COLO668 (cell line): ENCODE measurements around the gene HIKESHI.
"Not testable (repeated sequence)": the region's sequence is repeated elsewhere in the genome, so short reads cannot be mapped to it uniquely, and the experiment has no call there.

ENCODE experiments used
- DNase-seq: peaks from one replicate; lab custom pipeline; 2025; ENCODE audit not compliant: unreplicated experiment; lab: John Stamatoyannopoulos, UW

The HIKESHI gene

DNA sequence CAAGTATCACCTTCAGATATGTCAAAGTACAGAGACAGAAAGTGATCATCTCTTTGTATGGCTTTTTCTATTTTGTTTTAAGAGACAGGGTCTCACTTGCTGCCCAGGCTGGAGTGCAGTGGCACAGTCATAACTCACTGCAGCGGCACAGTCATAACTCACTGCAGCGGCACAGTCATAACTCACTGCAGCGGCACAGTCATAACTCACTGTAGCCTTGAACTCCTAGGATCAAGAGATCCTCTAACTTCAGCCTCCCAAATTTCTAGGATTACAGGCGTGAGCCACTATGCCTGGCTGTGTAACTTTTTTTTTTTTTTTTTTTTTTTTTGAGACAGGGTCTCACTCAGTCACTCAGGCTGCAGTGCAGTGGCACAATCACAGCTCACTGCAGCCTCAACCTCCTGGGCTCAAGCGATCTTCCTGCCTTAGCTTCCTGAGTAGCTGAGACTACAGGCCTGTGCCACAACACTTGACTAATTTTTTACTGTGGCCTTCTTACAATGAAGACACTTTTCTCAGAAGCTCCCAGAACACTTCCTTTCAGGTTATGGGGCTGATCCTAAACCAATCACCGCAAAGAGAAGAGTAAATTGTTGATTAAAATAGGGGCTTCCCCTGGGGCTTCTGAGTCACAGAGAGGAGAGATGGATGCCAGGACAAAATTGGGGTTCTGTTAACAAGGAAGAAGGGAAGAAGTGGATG, 9.0 kb upstream of the HIKESHI start:
- no peak for DNase-seq

DNA sequence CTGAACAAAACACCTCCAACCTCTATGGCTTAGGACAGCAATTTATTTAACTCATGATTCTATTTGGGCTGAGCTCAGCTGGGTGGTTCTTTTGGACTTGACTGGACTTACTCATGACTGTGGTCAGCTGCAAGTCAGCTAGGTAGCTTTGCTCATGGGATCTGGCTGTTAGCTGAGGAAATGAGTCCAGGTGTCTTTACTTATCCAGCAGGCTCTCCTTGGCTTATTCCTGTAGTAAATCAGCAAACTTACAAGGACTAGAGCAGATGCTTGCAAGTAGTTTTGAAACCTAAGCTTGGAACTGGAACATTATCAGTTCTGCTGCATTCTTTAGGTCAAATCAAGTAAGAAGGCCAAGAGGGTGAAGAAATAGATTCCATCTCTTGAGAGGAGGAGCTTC, 8.0 kb upstream of the HIKESHI start:
- no peak for DNase-seq

DNA sequence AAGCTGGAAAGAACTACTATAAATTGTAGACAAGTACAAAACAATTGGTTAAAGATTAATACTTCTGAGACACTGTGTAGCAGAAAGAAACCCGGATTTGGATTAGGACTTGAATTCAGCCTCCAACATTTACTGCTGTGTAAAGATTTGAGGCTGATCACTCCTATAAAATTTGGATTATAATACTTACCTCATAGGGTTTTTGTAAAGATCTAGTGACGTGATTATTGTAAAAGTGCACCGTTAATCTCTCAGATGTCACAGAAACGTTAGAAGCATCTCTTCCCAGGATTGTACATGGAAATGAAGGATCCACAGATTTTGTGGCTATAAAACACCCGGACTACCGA, 323 bp upstream of the HIKESHI start:
- DNase-seq: no peak

DNA sequence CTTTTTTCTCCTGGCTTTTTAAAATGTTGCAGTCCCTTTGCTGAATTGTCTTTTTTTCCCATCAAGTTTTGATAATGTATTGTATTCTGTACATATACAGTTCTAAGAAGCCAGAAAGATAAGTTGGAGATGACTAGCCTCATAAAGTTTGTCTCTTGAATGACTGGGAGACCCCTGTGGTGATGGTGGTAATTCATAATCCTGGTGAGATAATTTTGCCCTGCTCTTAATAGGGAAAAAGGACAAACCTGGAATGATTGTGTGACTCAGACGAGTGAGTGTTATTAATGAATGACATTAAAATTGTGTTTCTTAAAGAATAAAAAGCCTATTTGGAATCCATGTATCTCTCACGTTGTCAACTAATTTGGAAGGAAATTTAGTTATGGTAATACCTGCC, 1.2 kb downstream of the HIKESHI start:
- no peak for DNase-seq

DNA sequence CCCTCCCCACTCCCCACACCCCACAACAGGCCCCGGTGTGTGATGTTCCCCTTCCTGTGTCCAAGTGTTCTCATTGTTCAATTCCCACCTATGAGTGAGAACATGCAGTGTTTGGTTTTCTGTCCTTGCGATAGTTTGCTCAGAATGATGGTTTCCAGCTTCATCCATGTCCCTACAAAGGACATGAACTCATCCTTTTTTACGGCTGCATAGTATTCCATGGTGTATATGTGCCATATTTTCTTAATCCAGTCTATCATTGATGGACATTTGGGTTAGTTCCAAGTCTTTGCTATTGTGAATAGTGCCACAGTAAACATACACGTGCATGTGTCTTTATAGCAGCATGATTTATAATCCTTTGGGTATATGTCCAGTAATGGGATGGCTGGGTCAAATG, 6.7 kb downstream of the HIKESHI start:
- DNase-seq: not testable (repeated sequence)

DNA sequence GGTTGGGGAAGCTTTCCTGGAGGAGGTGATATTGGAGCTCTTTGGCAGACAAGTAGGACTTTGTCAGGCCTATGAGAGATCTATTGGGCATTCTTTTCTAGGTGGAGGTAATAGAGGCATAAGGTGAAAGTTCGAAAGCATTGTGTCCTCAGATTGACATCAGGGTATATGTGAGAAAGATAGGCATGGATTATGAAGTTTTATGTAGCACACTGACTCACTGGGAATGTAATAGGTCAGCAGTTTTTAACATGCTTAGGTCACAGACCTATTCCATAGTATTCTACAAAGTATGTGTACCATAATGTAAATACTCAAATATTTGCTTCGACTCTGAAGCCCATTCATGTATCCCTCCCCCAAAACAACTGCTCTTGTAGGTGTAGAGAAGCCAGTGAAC, 11.8 kb downstream of the HIKESHI start:
- no peak for DNase-seq

DNA sequence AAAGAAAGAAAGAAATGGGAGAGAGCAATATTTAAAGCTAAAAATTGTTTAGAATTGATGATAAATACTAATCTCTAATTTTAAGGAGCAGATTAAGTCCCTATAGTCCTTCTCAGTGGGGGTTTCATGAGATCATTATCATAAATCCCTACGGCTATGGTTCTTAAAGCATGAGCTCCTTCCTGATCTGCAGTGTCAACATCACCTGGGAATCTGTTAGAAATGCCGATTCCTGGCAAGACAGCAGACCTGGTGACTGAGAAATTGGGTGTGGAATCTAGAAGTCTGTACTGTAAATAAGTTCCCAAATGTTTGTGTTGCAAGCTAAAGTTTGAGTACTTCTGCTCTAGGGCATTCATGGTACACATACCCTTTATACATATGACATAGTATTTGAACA, 12.6 kb downstream of the HIKESHI start:
- no peak for DNase-seq

DNA sequence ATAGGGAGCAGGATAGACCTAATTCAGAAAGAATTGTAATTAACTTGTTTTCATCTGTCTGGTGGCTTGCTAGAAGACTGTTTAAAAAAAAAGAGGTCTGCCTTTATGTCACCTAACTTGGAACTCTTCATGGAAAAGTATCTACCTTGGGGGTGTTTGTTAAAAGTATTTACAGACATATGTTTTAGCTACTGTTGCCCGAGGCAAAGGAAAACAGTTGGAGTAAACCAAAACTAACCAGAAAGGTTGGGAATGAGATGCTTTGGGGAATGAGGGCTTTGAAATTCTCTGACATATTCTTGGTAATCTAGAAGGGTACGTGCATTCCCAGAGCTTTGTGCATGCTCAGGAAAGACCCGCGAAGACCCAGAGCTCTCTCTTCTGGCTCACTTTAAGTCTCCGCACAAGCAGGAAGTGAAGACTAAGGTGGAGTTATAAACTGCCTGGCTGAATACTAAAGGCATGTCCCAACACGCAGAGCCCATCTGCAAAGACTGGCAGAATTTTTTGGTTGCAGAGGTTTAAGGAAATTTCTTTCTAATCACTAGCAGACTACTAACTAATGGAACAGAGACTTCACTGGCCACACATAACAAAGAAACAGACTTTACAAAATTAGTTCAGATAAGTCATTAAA, 33.2 kb downstream of the HIKESHI start:
- no peak for DNase-seq

DNA sequence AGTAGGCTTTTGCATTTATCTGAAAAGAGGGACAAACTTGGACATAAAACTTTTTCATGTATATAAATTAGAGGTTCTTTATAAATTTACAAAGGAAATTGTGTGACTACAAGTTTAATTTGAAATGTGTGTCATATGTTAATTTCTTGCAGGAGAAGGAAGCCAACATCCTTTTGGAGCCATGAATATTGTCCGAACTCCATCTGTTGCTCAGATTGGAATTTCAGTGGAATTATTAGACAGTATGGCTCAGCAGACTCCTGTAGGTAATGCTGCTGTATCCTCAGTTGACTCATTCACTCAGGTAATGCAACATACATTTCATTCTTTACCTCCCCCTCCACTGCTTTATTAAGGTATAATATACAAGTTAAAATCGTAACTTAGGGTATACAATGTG, 35.2 kb downstream of the HIKESHI start:
- DNase-seq: no peak

DNA sequence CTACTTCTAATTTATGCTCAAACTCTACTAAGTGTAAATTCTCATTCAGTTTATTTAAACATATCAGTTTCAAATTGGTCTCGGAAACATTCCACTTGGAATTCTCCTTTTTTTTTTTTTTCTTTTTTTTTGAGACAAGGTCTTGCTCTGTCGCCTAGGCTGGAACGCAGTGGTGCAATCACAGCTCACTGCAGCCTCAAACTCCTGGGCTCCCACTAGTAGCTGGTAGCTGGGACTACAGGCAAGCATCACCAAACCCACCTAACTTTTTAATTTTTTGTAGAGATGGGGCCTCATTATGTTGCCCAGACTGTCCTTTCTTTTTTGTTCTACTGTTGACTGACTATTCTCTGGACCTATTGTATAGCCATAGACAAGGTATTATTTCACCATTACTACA, 39.3 kb downstream of the HIKESHI start:
- no peak for DNase-seq

DNA sequence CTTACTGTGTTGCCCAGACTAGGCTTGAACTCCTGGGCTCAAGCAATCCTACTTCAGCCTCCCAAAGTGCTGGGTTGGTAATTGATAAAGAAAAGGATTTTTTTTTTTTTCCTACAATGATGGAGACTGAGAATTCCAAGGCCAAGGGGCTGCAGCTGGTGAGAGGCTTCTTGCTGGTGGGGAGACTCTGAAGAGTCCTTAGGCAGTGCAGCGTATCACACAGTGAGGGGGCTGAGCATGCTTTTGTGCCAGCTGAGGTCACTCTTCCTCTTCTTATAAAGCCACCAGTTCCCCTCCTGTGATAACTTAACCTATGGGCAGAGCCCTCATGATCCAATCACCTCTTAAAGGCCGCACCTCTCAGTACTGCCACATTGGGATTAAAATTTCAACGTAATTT, 44.5 kb downstream of the HIKESHI start:
- DNase-seq: no peak

DNA sequence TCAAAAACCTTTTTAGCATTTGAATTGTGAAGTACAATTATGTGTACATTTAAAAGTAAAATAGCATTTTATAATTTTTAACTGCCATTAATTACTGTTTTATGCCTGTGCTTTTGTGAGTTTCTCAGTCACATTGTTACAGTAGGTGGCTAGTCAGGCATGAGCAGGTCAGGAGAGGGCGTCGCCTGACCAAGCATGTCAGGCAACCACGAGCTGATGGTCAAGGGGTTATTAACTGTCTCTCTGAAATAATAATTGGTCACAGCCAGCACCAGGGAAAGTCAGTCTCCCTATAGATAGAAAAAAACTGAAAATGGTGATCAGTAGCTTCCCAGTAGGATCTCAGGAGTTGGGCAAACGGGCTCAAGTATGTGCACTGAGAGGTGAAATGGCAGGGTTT, 53.2 kb downstream of the HIKESHI start:
- DNase-seq: no peak

DNA sequence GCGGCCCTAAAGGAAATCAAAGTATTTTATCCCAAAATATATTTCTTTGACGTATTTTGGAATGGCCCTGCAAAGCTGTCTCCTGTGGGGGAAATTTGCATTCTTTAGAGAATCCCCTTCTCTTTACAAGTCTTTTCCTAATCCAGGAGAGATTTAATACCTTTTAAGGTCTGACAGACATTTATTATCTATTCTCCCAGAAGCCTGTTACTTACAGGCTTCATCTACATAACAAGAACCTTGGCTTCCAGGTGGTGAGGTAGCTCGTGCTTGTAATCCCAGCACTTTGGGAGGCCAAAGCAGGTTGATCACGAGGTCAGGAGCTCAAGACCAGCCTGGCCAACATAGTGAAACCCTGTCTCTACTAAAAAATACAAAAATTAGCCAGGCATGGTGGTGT, 55.4 kb downstream of the HIKESHI start:
- not testable (repeated sequence) for DNase-seq

DNA sequence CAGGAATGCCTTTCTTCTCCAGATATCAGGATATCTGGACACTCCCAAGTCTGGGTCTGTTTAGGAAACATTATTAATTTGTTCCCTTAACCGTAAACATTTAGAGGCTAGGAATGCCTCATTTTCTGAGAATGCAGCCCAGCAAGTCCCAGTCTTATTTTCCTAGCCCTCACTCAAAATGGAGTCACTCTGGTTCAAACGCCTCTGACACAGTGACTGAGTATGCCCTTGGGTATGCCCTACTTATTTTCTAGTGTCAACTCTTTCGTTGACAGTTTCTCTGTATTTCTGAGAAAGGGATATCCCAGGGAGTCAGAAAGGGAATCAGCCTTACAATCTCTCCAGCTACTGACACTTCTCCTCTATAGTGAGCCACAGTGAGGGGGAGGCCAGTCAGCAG, 56.7 kb downstream of the HIKESHI start:
- DNase-seq: no peak

DNA sequence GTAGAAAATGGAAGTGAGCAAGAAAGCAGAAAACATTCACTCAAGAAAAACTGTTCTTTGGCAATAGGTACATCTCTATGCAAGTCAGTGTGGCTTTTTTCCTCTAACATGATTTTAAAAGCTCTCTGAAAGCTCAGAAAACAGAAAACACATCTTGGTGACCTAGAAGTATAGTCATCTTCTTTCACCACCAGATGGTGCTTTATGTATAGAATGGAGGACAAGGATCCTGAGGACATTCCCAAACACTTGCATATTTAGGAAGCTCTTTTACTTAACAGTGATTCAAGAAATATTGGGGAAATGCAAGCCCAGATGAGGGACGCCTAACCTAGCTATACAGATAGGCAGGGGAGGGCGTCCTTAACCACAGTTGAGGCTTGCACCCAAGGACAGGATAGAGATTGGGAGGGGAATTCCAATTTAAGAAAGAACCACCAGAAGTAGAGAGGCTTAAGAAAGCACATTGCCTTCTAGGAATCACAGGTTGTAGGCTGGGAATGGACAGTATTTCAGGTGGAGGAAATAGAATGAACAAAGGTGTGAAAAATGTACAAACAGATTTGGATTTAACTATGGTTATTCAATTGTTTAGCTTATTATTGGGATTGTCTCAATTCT, 58.8 kb downstream of the HIKESHI start:
- no peak for DNase-seq

DNA sequence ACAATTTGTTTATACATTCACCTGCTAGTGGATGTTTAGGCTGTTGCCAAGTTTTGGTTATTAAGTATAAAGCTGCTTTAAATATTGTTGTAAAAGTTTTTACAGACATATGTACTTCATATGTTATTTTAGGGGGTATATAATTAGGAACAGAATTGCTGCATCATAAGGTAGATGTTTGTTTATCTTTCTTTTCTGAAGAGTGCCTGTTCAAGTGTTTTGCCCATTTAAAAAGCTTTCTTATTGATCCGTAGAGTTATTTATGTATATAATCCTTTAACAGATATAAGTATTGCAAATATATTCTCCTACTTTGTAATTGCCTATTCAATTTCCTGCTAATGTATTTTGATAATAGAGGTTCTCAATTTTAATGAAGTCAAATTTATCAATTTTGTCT, 61.4 kb downstream of the HIKESHI start:
- DNase-seq: no peak

DNA sequence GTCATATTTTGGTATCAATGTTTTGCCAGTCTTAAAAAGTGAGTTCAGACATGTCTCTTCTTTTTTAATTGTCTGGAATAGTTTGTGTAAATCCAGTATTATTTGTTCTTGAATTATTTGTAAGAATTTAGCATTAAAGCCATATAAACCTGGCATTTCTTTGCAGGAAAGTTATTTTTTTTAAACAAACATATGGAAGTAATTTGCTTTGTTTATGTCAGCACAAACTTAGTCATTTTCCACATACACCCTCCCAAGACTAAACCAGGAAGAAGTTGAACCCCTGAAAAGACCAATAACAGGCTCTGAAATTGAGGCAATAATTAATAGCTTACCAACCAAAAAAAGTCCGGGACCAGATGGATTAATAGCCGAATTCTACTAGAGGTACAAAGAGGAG, 63.5 kb downstream of the HIKESHI start:
- no peak for DNase-seq

DNA sequence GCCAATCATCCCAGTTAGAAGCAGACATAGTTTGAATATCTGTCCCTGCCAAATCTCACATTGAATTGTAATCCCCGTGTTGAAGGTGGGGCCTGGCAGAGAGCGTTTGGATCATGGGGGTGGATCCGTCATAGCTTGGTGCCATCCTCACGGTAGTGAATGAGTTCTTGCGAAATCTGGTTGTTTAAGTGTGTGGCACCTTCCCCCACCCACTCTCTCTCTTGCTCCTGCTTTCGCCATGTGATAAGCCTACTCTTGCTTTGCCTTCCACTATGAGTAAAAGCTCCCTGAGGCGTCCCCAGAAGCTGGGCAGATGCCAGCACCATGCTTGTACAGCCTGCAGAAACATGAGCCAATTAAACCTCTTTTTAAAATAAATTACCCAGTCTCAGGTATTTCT, 67.6 kb downstream of the HIKESHI start:
- DNase-seq: no peak

DNA sequence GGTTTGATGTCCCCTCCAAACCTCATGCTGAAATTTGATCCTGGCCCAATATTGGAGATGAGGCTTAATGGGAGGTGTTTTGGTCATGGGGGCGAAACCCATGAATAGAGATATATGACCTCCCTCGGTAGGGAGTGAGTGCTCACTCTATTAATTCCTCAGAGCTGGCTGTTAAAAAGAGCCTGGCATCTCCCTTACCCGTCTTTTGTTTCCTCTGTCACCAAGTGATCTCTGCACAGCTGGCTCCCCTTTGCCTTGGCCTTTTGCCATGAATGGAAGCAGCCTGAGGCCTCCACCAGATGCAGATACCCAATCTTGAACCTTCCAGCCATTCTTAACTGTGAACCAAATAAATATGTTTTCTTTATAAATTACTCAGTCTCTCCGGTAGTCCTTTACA, 68.1 kb downstream of the HIKESHI start:
- DNase-seq: no peak

DNA sequence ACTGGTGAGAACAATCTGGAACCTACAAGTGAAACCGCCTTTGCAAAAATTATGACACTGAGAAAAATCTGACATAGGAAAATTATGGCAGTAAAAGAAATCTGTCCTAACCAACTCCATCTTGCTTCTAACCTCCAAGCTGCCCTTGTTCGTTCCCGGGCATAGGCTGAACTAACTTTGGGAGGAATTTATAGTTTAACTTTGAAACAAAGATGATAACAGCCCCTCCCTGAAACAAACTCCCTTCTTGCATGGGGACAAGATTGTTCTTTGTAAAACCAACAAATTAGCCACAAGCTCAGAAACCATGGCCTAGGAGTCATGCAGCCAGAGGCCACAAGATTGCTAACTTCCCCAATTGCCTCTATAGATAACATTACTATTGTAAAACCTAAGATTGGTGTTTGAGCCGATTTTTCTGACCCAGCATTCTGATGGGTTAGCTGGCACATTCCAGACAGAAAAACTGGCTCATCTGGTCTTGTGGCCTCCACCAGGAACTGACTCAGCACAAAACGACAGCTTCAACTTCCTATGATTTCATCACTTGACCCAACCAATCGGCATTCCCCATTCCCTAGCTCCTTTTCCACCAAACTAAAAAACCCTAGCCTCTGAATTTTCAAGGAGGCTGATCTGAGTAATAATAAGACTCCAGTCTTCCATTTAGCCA, 69.0 kb downstream of the HIKESHI start:
- no peak for DNase-seq

DNA sequence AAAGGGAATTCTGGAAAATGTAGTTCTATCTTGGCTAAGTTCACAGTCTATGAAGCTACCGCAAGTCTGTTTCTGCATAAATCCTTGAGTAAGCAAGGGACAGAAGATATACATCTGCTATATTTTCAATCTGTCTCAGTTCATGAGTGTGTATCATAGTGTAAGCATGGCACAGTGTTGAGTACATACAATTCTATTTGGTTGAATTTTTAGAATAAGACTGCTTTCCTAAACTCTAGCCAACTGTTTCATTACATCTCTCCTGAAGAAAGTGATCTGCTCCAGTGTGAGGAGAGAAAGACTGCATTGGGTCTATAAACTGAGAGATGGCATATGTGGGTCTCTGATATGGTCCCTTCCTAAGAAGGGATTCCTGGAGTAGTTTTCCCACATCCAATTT, 70.0 kb downstream of the HIKESHI start:
- DNase-seq: no peak

DNA sequence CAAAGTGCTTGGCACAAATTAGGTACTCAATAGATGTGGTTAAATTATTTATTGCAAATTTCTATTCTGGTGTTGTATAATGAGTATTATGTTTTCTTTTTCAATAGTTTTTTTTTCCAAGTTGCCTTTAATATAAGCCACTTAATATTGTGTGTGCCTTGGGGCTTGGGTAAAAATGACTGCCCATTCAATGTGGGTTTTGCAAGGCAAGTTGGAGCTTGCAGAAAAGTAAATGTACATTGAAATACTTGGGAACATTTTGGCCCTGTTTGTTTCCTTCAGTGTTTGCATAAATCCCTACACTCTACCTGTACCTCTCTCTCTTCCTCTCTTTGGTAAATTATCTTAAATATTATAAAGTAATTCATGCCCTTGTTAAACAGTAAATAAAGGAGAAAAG, 70.5 kb downstream of the HIKESHI start:
- no peak for DNase-seq
